ENCODE measurements around the gene RHBDD3.

RHBDD3 gene

GRCh38 chr22:29267858-29268510 lies at the start of gene RHBDD3, which contains the start of gene EWSR1:
Gene RHBDD3 (minus strand): TSS chr22:29267981. CDS start chr22:29265626, 2,355 bp downstream.
Gene EWSR1 (plus strand): TSS chr22:29268268. CDS start chr22:29268337, 69 bp downstream.
- peak; percentile 88 for DNase-seq

GRCh38 chr22:29316141-29316828 lies 48.5 kb upstream of the RHBDD3 start:
- DNase-seq, result no peak

GRCh38 chr22:29315286-29316140 lies 47.7 kb upstream of the RHBDD3 start, which contains the start of gene RASL10A:
Gene RASL10A (minus strand): TSS chr22:29315697. CDS start chr22:29315246, 451 bp downstream.
- peak; percentile 5 for DNase-seq

GRCh38 chr22:29314537-29315285 lies 46.9 kb upstream of the RHBDD3 start:
- DNase-seq, result no peak

- DNase-seq, result peak; percentile 17
Observed at GRCh38 chr22:29313576-29314466, 46.0 kb upstream of the RHBDD3 start.

GRCh38 chr22:29313126-29313575 lies 45.4 kb upstream of the RHBDD3 start:
- DNase-seq, result no peak

- no peak for DNase-seq
Observed at GRCh38 chr22:29312218-29313125, 44.7 kb upstream of the RHBDD3 start.

GRCh38 chr22:29311464-29312217 lies 43.9 kb upstream of the RHBDD3 start:
- no peak for DNase-seq

- peak; percentile 58 for DNase-seq
Observed at GRCh38 chr22:29310863-29311339, 43.1 kb upstream of the RHBDD3 start.

GRCh38 chr22:29310065-29310862 lies 42.5 kb upstream of the RHBDD3 start:
- no peak for DNase-seq

GRCh38 chr22:29309332-29310064 lies 41.7 kb upstream of the RHBDD3 start:
- no peak for DNase-seq

GRCh38 chr22:29308791-29309262 lies 41.0 kb upstream of the RHBDD3 start:
- no peak for DNase-seq

GRCh38 chr22:29308148-29308790 lies 40.5 kb upstream of the RHBDD3 start:
- no peak for DNase-seq

GRCh38 chr22:29307596-29308147 lies 39.9 kb upstream of the RHBDD3 start:
- no peak for DNase-seq

GRCh38 chr22:29306835-29307595 lies 39.2 kb upstream of the RHBDD3 start:
- peak; percentile 55 for DNase-seq

All from NCI-H1105 treated with DMSO at 0.1 percent for 48 hours (cell line).